H9 (cell line): Measurements from ENCODE around the gene NEK7. TPM values are rescaled to one million over a fixed set of nuclear protein-coding genes. Genes with fewer than 3 reads are reported as not detected.

Experiments
- DNase-seq: peaks from one replicate; pipeline ENCODE4 v3.0.0-alpha.2; 2017
- H2AFZ ChIP-seq: one replicate; pipeline ENCODE4 v1.6.1; 2013; ENCODE audit warnings: mild to moderate bottlenecking, low read length, control low read depth, moderate library complexity
- H2AK5ac ChIP-seq: 2 replicates; pipeline ENCODE4 v1.6.1; 2013; ENCODE audit warnings: low read length, control low read depth, mixed read lengths; ENCODE audit not compliant: insufficient read length
- H2BK120ac ChIP-seq: one replicate; pipeline ENCODE4 v1.6.1; 2013; ENCODE audit warnings: low read depth, mild to moderate bottlenecking, low read length, control low read depth, inconsistent platforms; ENCODE audit not compliant: poor library complexity, severe bottlenecking
- H2BK12ac ChIP-seq: 2 replicates; pipeline ENCODE4 v1.6.1; 2013; ENCODE audit warnings: low read length, control low read depth, mixed read lengths, low read depth; ENCODE audit not compliant: insufficient read length
- H2BK15ac ChIP-seq: 2 replicates; pipeline ENCODE4 v1.6.1; 2013; ENCODE audit warnings: low read depth, low read length, control low read depth
- H2BK20ac ChIP-seq: one replicate; pipeline ENCODE4 v1.6.1; 2013; ENCODE audit warnings: low read depth, mild to moderate bottlenecking, low read length, control low read depth, inconsistent platforms; ENCODE audit not compliant: poor library complexity, severe bottlenecking
- H2BK5ac ChIP-seq: 2 replicates; pipeline ENCODE4 v1.6.1; 2013; ENCODE audit warnings: low read length, control low read depth, mixed read lengths; ENCODE audit not compliant: insufficient read length
- H3K14ac ChIP-seq: 2 replicates; pipeline ENCODE4 v1.6.1; 2013; ENCODE audit warnings: low read length, control low read depth; ENCODE audit not compliant: insufficient read depth
- H3K18ac ChIP-seq: 2 replicates; pipeline ENCODE4 v1.6.1; 2013; ENCODE audit warnings: low read depth, mild to moderate bottlenecking, mixed read lengths, low read length, control low read depth; ENCODE audit not compliant: insufficient read length
- H3K23ac ChIP-seq: 2 replicates; pipeline ENCODE4 v1.6.1; 2013; ENCODE audit warnings: low read length, control low read depth, mixed read lengths, low read depth; ENCODE audit not compliant: insufficient read length
- H3K23me2 ChIP-seq: 2 replicates; pipeline ENCODE4 v1.6.1; 2013; ENCODE audit warnings: low read depth, mild to moderate bottlenecking, mixed read lengths, low read length, control low read depth; ENCODE audit not compliant: insufficient read length, poor library complexity, severe bottlenecking
- H3K27ac ChIP-seq: 2 replicates; pipeline ENCODE4 v1.5.1; 2013; ENCODE audit warnings: low read length, control low read depth, mixed read lengths, low read depth; ENCODE audit not compliant: insufficient read length
- H3K27me3 ChIP-seq: 2 replicates; pipeline ENCODE4 v1.6.1; 2013; ENCODE audit warnings: low read length, control low read depth, inconsistent platforms; ENCODE audit not compliant: insufficient read depth
- H3K4ac ChIP-seq: 2 replicates; pipeline ENCODE4 v1.6.1; 2013; ENCODE audit warnings: low read depth, mild to moderate bottlenecking, control low read depth, inconsistent platforms, low read length, moderate library complexity
- H3K4me1 ChIP-seq: 2 replicates; pipeline ENCODE4 v1.6.1; 2013; ENCODE audit warnings: low read length, control low read depth, inconsistent platforms; ENCODE audit not compliant: insufficient read depth
- H3K4me2 ChIP-seq: 2 replicates; pipeline ENCODE4 v1.6.1; 2013; ENCODE audit warnings: low read length, control low read depth, mixed read lengths; ENCODE audit not compliant: insufficient read length, insufficient read depth
- H3K56ac ChIP-seq: 2 replicates; pipeline ENCODE4 v1.6.1; 2013; ENCODE audit warnings: low read depth, mild to moderate bottlenecking, mixed read lengths, low read length, control low read depth; ENCODE audit not compliant: insufficient read length
- H3K79me1 ChIP-seq: 2 replicates; pipeline ENCODE4 v1.6.1; 2013; ENCODE audit warnings: low read depth, mild to moderate bottlenecking, moderate library complexity, low read length, control low read depth, inconsistent platforms; ENCODE audit not compliant: insufficient read depth, poor library complexity, severe bottlenecking
- H3K79me2 ChIP-seq: 2 replicates; pipeline ENCODE4 v1.6.1; 2013; ENCODE audit warnings: low read length, control low read depth, inconsistent platforms; ENCODE audit not compliant: insufficient read depth
- H3K9ac ChIP-seq: 2 replicates; pipeline ENCODE4 v1.6.1; 2013; ENCODE audit warnings: low read length, control low read depth, mixed read lengths; ENCODE audit not compliant: insufficient read length; ENCODE audit errors: extremely low read depth
- H3K9me3 ChIP-seq: one replicate; pipeline ENCODE4 v1.6.1; 2013; ENCODE audit warnings: low read depth, low read length, inconsistent platforms; ENCODE audit not compliant: control insufficient read depth
- H3T11ph ChIP-seq: one replicate; pipeline ENCODE4 v1.6.1; 2013; ENCODE audit warnings: mild to moderate bottlenecking, low read length, control low read depth, inconsistent platforms
- H4K20me1 ChIP-seq: one replicate; pipeline ENCODE4 v1.6.1; 2013; ENCODE audit not compliant: control insufficient read depth, insufficient read length, insufficient read depth
- H4K5ac ChIP-seq: 2 replicates; pipeline ENCODE4 v1.6.1; 2013; ENCODE audit warnings: low read depth, mild to moderate bottlenecking, mixed read lengths, low read length, control low read depth; ENCODE audit not compliant: insufficient read length
- H4K8ac ChIP-seq: replicated peaks from 2 replicates; pipeline ENCODE4 v1.6.1; 2013; ENCODE audit warnings: low read length, control low read depth, mixed read lengths, low read depth; ENCODE audit not compliant: insufficient read length
- H4K91ac ChIP-seq: 2 replicates; pipeline ENCODE4 v1.6.1; 2013; ENCODE audit warnings: low read depth, mild to moderate bottlenecking, moderate library complexity, mixed read lengths, low read length, control low read depth; ENCODE audit not compliant: insufficient read length
- H3K27ac Mint-ChIP-seq, 3 experiments: 2 replicates in 2 of 3; 3 replicates in 1 of 3; pipeline ENCODE4 v1.8.0; 2020 to 2021; ENCODE audit warnings: mixed read lengths in 3 of 3, mild to moderate bottlenecking in 1 of 3, moderate library complexity in 1 of 3
- H3K27me3 Mint-ChIP-seq: 2 replicates; pipeline ENCODE4 v1.8.0; 2021; ENCODE audit warnings: low read depth, mild to moderate bottlenecking, moderate library complexity, mixed read lengths
- H3K36me3 Mint-ChIP-seq, 3 experiments: 2 replicates in 2 of 3; 3 replicates in 1 of 3; pipeline ENCODE4 v1.8.0; 2020 to 2021; ENCODE audit warnings: low read depth in 3 of 3, mixed read lengths in 3 of 3; ENCODE audit not compliant: insufficient read depth in 1 of 3
- H3K4me1 Mint-ChIP-seq, 2 experiments: 2 replicates each; pipeline ENCODE4 v1.8.0; 2020; ENCODE audit warnings: mixed read lengths in 2 of 2
- H3K4me3 Mint-ChIP-seq, 2 experiments: 2 replicates in 1 of 2; 3 replicates in 1 of 2; pipeline ENCODE4 v1.8.0; 2020 to 2021; ENCODE audit warnings: mild to moderate bottlenecking in 2 of 2, mixed read lengths in 2 of 2, moderate library complexity in 1 of 2
- H3K9me3 Mint-ChIP-seq, 2 experiments: 2 replicates in 1 of 2; 3 replicates in 1 of 2; pipeline ENCODE4 v1.8.0; 2020; ENCODE audit warnings: mild to moderate bottlenecking in 2 of 2, mixed read lengths in 2 of 2, moderate library complexity in 1 of 2
- WGBS: extraction: QIAGEN DNeasy Blood & Tissue Kit; methylation state at CpG from one replicate; pipeline ENCODE4 v1.1.7; 2013; ENCODE audit warnings: missing lambda C conversion rate, low lambda C conversion rate, mixed read lengths; ENCODE audit not compliant: insufficient read length; ENCODE audit errors: extremely low coverage; 5-methylcytosine and 5-hydroxymethylcytosine counted together
- total RNA-seq: library from RNA; stranded (reverse); gene quantifications from 2 replicates; pipeline ENCODE4 v1.2.1, GENCODE V29; 2021
- TF ChIP-seq, protein P1 (sequence below): fragments of 200-600 bp; sonication (generic); conservative IDR thresholded peaks from 3 replicates; pipeline ENCODE4 v1.8.0; 2021; ENCODE audit warnings: antibody characterized with exemption, mild to moderate bottlenecking

The NEK7 gene
- total RNA-seq, 1 experiment from 2014 or later: 9.6 TPM

GRCh38 chr1:198147216-198147615 lies 9.6 kb upstream of the NEK7 start:
- no peaks in the 10 kb centered on the region for H3K79me1 ChIP-seq
- H3K23me2 ChIP-seq: no peaks in the 10 kb centered on the region
- no peak overlapping the region for H2BK5ac ChIP-seq
- no peaks in the 10 kb centered on the region for H3K9me3 Mint-ChIP-seq
- no peak overlapping the region for H3K56ac ChIP-seq
- no peak overlapping the region for H4K5ac ChIP-seq
- H3K23ac ChIP-seq: no peak overlapping the region
- H3K4me2 ChIP-seq: no peak overlapping the region
- no peak overlapping the region for H2BK15ac ChIP-seq
- no peak overlapping the region for H4K91ac ChIP-seq
- no peaks in the 10 kb centered on the region for H3K27me3 Mint-ChIP-seq
- no peaks in the 10 kb centered on the region for H3K4me1 ChIP-seq
- no peaks in the 10 kb centered on the region for H3K36me3 Mint-ChIP-seq
- no peak overlapping the region for H3K4me3 Mint-ChIP-seq
- H2AFZ ChIP-seq: no peak overlapping the region
- H3K9ac ChIP-seq: no peak overlapping the region
- no peak overlapping the region for H2AK5ac ChIP-seq
- no peak overlapping the region for H2BK12ac ChIP-seq
- H2BK20ac ChIP-seq: no peak overlapping the region
- no peaks in the 10 kb centered on the region for H4K20me1 ChIP-seq
- DNase-seq: no peak
- no peaks in the 10 kb centered on the region for H3K27me3 ChIP-seq
- H3K4ac ChIP-seq: no peak overlapping the region
- no peak overlapping the region for H3T11ph ChIP-seq
- H3K18ac ChIP-seq: no peak overlapping the region
- H3K14ac ChIP-seq: no peak overlapping the region
- WGBS: no CpG with 5 or more reads among the region's 2 CpGs
- no peak overlapping the region for H3K27ac Mint-ChIP-seq
- no peaks in the 10 kb centered on the region for H3K4me1 Mint-ChIP-seq
- no peak overlapping the region for H3K27ac ChIP-seq
- H2BK120ac ChIP-seq: no peak overlapping the region
- H3K79me2 ChIP-seq: no peaks in the 10 kb centered on the region
- TF ChIP-seq, protein P1, sequence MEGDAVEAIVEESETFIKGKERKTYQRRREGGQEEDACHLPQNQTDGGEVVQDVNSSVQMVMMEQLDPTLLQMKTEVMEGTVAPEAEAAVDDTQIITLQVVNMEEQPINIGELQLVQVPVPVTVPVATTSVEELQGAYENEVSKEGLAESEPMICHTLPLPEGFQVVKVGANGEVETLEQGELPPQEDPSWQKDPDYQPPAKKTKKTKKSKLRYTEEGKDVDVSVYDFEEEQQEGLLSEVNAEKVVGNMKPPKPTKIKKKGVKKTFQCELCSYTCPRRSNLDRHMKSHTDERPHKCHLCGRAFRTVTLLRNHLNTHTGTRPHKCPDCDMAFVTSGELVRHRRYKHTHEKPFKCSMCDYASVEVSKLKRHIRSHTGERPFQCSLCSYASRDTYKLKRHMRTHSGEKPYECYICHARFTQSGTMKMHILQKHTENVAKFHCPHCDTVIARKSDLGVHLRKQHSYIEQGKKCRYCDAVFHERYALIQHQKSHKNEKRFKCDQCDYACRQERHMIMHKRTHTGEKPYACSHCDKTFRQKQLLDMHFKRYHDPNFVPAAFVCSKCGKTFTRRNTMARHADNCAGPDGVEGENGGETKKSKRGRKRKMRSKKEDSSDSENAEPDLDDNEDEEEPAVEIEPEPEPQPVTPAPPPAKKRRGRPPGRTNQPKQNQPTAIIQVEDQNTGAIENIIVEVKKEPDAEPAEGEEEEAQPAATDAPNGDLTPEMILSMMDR: no peak
- no peak overlapping the region for H4K8ac ChIP-seq
- no peaks in the 10 kb centered on the region for H3K9me3 ChIP-seq
